Endometrial microvascular endothelial cells (primary cell): ENCODE results near the gene SLC51B. TPM values are rescaled to one million over a fixed set of nuclear protein-coding genes. Genes with fewer than 3 reads are reported as not detected.
"Not testable (repeated sequence)": the region's sequence is repeated elsewhere in the genome, so short reads cannot be mapped to it uniquely, and the experiment has no call there.

Experiments used
- in situ Hi-C: cut with HindIII; loops from 2 replicates; pipeline ENCODE4 v1.10.0; 2017; ENCODE audit warnings: low sequenced_read_pairs, low pct_unique_long_range_greater_than_20kb; ENCODE audit errors: inconsistent ontology term
- total RNA-seq: library from RNA; depleted of rRNA; stranded (reverse); fragments of >200 nt; gene quantifications from one replicate; pipeline ENCODE4 v1.2.3, GENCODE V29; 2015; ENCODE audit errors: inconsistent ontology term

SLC51B gene
- total RNA-seq, 1 donor from 2014 or later: not detected

- in situ Hi-C loops: no loop called here
Observed at GRCh38 chr15:65038428-65038827, 6.8 kb upstream of the SLC51B start.

GRCh38 chr15:65038836-65039235, 6.4 kb upstream of the SLC51B start:
- in situ Hi-C loops: no loop called here

- in situ Hi-C loops: no loop called here
Observed at GRCh38 chr15:65040461-65040860, 4.7 kb upstream of the SLC51B start.

GRCh38 chr15:65041787-65042186, 3.4 kb upstream of the SLC51B start:
- in situ Hi-C loops: no loop called here

GRCh38 chr15:65042776-65043327, 2.3 kb upstream of the SLC51B start:
- in situ Hi-C loops: no loop called here

GRCh38 chr15:65044218-65044617, 969 bp upstream of the SLC51B start:
- in situ Hi-C loops: not testable (repeated sequence)

- in situ Hi-C loops: no loop called here
Observed at GRCh38 chr15:65048241-65048640, 3.1 kb downstream of the SLC51B start.

- in situ Hi-C loops: no loop called here
Observed at GRCh38 chr15:65049418-65049840, 4.2 kb downstream of the SLC51B start.

GRCh38 chr15:65050270-65050669, 5.1 kb downstream of the SLC51B start:
- in situ Hi-C loops: no loop called here

- in situ Hi-C loops: no loop called here
Observed at GRCh38 chr15:65051266-65051665, 6.1 kb downstream of the SLC51B start.

GRCh38 chr15:65052956-65053355, 7.8 kb downstream of the SLC51B start:
- in situ Hi-C loops: no loop called here

- in situ Hi-C loops: no loop called here
Observed at GRCh38 chr15:65054333-65055200, 9.4 kb downstream of the SLC51B start.

- in situ Hi-C loops: no loop called here
Observed at GRCh38 chr15:65055201-65055870, 10.1 kb downstream of the SLC51B start.

- in situ Hi-C loops: no loop called here
Observed at GRCh38 chr15:65056106-65056505, 10.9 kb downstream of the SLC51B start.

- in situ Hi-C loops: no loop called here
Observed at GRCh38 chr15:65056868-65057548, 11.8 kb downstream of the SLC51B start.

GRCh38 chr15:65057549-65057940, 12.4 kb downstream of the SLC51B start:
- in situ Hi-C loops: no loop called here

- in situ Hi-C loops: no loop called here
Observed at GRCh38 chr15:65058394-65059368, 13.5 kb downstream of the SLC51B start.

- in situ Hi-C loops: no loop called here
Observed at GRCh38 chr15:65059369-65059750, 14.2 kb downstream of the SLC51B start.
